Endothelial cell of umbilical vein (primary cell): ENCODE measurements around the gene POLR2F.

ENCODE experiments used
- CTCF ChIP-seq, 2 donors: IDR thresholded peaks; 1 replicate in 1 of 2; 2 replicates in 1 of 2; pipeline ENCODE4 v1.5.1; 2011; ENCODE audit warnings: low read length in 2 of 2, mild to moderate bottlenecking in 2 of 2, moderate library complexity in 2 of 2, control low read depth in 1 of 2, inconsistent platforms in 1 of 2, low read depth in 1 of 2; ENCODE audit not compliant: insufficient read depth in 1 of 2; ENCODE audit errors: extremely low read depth in 1 of 2
- EZH2 ChIP-seq: IDR thresholded peaks from 2 replicates; pipeline ENCODE4 v1.6.1; 2012; ENCODE audit warnings: borderline replicate concordance, low read depth, mild to moderate bottlenecking, moderate library complexity, low read length, inconsistent platforms; ENCODE audit not compliant: severe bottlenecking
- MYC ChIP-seq: IDR thresholded peaks from one replicate; pipeline ENCODE4 v1.6.1; 2011; ENCODE audit warnings: mild to moderate bottlenecking, low read depth, low read length

- TF ChIP-seq CTCF (IDR thresholded peaks at IDR 0.05; ENCODE audit: extremely low read depth in 1 of 2, insufficient read depth in 1 of 2, low read depth in 1 of 2, low read length in 2 of 2) (no peak), EZH2 (no peak), MYC (no peak)
These were observed 45.7 kb downstream of the POLR2F start for GRCh38 chr22:37999236-37999635.
